Vagina (tissue), 2 donors: Measurements from ENCODE around the gene NNMT.

Experiments
- POLR2A ChIP-seq, 2 donors: fragments of 450-650 bp; IDR thresholded peaks; one replicate each; pipeline ENCODE4 v1.6.1; 2017; ENCODE audit warnings: antibody characterized with exemption in 2 of 2, mild to moderate bottlenecking in 2 of 2, moderate library complexity in 2 of 2
- POLR2AphosphoS5 ChIP-seq, 2 donors: sonication (generic); formaldehyde crosslinking; IDR thresholded peaks; one replicate each; pipeline ENCODE4 v1.9.0; 2017; ENCODE audit warnings: antibody characterized with exemption in 2 of 2, mild to moderate bottlenecking in 2 of 2, low read depth in 1 of 2; ENCODE audit not compliant: insufficient read depth in 1 of 2
- TF ChIP-seq, protein P1 (sequence below), 3 experiments: fragments of 450-650 bp in 2 of 3; fragments of 200-600 bp in 1 of 3; sonication (generic) in 1 of 3; IDR thresholded peaks; one replicate each; pipeline ENCODE4 v1.5.1; 2017 to 2019; ENCODE audit warnings: antibody characterized with exemption in 3 of 3, mild to moderate bottlenecking in 2 of 3, moderate library complexity in 2 of 3

DNA sequence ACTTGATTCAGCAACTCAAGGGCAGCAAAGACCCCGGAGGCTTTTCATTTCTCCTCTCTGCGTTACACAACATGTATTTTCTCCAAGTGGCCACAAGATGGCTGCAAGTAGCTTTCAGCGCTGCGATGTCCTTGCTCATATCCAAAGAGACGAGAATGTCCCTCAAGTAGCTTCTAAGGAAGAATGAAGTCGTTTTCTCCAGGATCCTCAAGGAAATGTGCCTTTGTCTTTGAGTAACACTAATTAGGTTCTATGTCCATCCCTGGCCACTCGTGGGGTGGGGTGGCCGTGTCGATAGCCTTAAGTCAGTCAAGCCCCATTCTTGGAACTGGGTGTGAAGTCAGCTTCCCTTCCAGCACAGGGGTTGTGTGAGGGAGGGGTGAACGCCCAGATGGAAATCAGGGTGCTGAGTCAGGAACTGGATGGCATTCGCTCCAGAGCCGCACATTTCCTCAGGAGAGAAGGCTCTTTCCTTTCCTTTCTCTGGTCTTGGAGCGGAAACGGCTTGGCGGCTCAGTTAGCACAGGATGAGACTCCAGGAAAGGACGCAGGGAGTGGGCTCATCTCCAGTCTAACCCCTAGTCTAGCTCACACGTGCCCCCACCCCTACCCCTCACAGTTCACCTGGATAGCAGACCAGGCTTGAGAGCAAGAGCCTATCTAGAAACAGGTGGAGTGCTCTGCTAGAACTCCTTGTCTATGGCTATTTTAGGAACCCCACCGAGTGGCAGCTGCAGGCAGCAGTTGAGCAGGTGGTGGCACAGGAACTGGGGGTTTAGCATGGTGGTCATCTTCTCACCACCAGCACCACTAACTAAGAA, 44.3 kb downstream of the NNMT start:
- TF ChIP-seq POLR2A (IDR thresholded peaks at IDR 0.05) (no peak), POLR2AphosphoS5 (IDR thresholded peaks at IDR 0.05; ENCODE audit: insufficient read depth in 1 of 2, low read depth in 1 of 2) (peak in 1 of 2 donors; percentile 52)
- TF ChIP-seq, protein P1, sequence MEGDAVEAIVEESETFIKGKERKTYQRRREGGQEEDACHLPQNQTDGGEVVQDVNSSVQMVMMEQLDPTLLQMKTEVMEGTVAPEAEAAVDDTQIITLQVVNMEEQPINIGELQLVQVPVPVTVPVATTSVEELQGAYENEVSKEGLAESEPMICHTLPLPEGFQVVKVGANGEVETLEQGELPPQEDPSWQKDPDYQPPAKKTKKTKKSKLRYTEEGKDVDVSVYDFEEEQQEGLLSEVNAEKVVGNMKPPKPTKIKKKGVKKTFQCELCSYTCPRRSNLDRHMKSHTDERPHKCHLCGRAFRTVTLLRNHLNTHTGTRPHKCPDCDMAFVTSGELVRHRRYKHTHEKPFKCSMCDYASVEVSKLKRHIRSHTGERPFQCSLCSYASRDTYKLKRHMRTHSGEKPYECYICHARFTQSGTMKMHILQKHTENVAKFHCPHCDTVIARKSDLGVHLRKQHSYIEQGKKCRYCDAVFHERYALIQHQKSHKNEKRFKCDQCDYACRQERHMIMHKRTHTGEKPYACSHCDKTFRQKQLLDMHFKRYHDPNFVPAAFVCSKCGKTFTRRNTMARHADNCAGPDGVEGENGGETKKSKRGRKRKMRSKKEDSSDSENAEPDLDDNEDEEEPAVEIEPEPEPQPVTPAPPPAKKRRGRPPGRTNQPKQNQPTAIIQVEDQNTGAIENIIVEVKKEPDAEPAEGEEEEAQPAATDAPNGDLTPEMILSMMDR (IDR thresholded peaks at IDR 0.05): peak; percentile 67 to 87 (median 74)
